Type B pancreatic cell (in vitro differentiated cells): ENCODE results near the gene MTREX. TPM values are rescaled to one million over a fixed set of nuclear protein-coding genes. Genes with fewer than 3 reads are reported as not detected.
"Not testable (repeated sequence)": the region's sequence is repeated elsewhere in the genome, so short reads cannot be mapped to it uniquely, and the experiment has no call there.

Experiments used
- DNase-seq: peaks from one replicate; pipeline ENCODE4 v3.0.0; 2021; ENCODE audit warnings: mixed read lengths; ENCODE audit not compliant: unreplicated experiment; ENCODE audit errors: extremely low spot score
- H3K27ac Mint-ChIP-seq: 2 replicates; pipeline ENCODE4 v1.8.0; 2021; ENCODE audit warnings: mild to moderate bottlenecking, mixed read lengths
- H3K27me3 Mint-ChIP-seq: 2 replicates; pipeline ENCODE4 v1.8.0; 2021; ENCODE audit warnings: mixed read lengths
- H3K36me3 Mint-ChIP-seq: 2 replicates; pipeline ENCODE4 v1.8.0; 2021; ENCODE audit warnings: mixed read lengths
- H3K4me1 Mint-ChIP-seq: one replicate; pipeline ENCODE4 v1.8.0; 2021; ENCODE audit warnings: mixed read lengths; ENCODE audit not compliant: unreplicated experiment
- H3K4me3 Mint-ChIP-seq: 2 replicates; pipeline ENCODE4 v1.8.0; 2021; ENCODE audit warnings: mild to moderate bottlenecking, mixed read lengths
- H3K9me3 Mint-ChIP-seq: 2 replicates; pipeline ENCODE4 v1.8.0; 2021; ENCODE audit warnings: mixed read lengths
- CTCF ChIP-seq: fragments of 200-600 bp; sonication (generic); conservative IDR thresholded peaks from 2 replicates; pipeline ENCODE4 v1.5.0; 2021; ENCODE audit warnings: antibody characterized with exemption, mild to moderate bottlenecking
- total RNA-seq: library from RNA; stranded (reverse); gene quantifications from 2 replicates; pipeline ENCODE4 v1.2.1, GENCODE V29; 2021; ENCODE audit warnings: low replicate concordance

The MTREX gene
- total RNA-seq, 1 donor from 2014 or later: 77.5 TPM

GRCh38 chr5:55316837-55317236 lies 9.0 kb downstream of the MTREX start:
- Mint-ChIP-seq H3K4me3 (no peak overlapping the region), H3K4me1 (peaks cover 5% of the 10 kb centered on the region), H3K27me3 (no peaks in the 10 kb centered on the region), H3K27ac (no peak overlapping the region), H3K36me3 (peaks cover 36% of the 10 kb centered on the region), H3K9me3 (no peaks in the 10 kb centered on the region)
- no peak for TF ChIP-seq CTCF
- no peak for DNase-seq

GRCh38 chr5:55318237-55318636 lies 10.4 kb downstream of the MTREX start:
- not testable (repeated sequence) for H3K4me3 Mint-ChIP-seq, H3K27me3 Mint-ChIP-seq, H3K9me3 Mint-ChIP-seq, H3K27ac Mint-ChIP-seq, DNase-seq, H3K4me1 Mint-ChIP-seq
- H3K36me3 Mint-ChIP-seq: peaks cover 36% of the 10 kb centered on the region

GRCh38 chr5:55319491-55319890 lies 11.7 kb downstream of the MTREX start:
- Mint-ChIP-seq H3K4me1 (peaks cover 5% of the 10 kb centered on the region), H3K36me3 (peaks cover 29% of the 10 kb centered on the region), H3K4me3 (no peak overlapping the region), H3K9me3 (no peaks in the 10 kb centered on the region), H3K27me3 (no peaks in the 10 kb centered on the region), H3K27ac (no peak overlapping the region)
- no peak for TF ChIP-seq CTCF
- DNase-seq: no peak

GRCh38 chr5:55320571-55320970 lies 12.8 kb downstream of the MTREX start:
- no peak for TF ChIP-seq CTCF
- Mint-ChIP-seq H3K27me3 (no peaks in the 10 kb centered on the region), H3K4me1 (peaks cover 9% of the 10 kb centered on the region), H3K9me3 (no peaks in the 10 kb centered on the region), H3K27ac (no peak overlapping the region), H3K36me3 (peaks cover 35% of the 10 kb centered on the region), H3K4me3 (no peak overlapping the region)
- no peak for DNase-seq

- Mint-ChIP-seq H3K4me1 (peaks cover 13% of the 10 kb centered on the region), H3K4me3 (no peak overlapping the region), H3K27ac (no peak overlapping the region), H3K27me3 (no peaks in the 10 kb centered on the region), H3K9me3 (no peaks in the 10 kb centered on the region), H3K36me3 (peaks cover 24% of the 10 kb centered on the region)
- DNase-seq: no peak
- TF ChIP-seq CTCF: no peak
These were observed 16.2 kb downstream of the MTREX start for GRCh38 chr5:55324006-55324405.

GRCh38 chr5:55324815-55325418 lies 17.1 kb downstream of the MTREX start:
- Mint-ChIP-seq H3K4me3 (no peak overlapping the region), H3K9me3 (no peaks in the 10 kb centered on the region), H3K27me3 (no peaks in the 10 kb centered on the region), H3K4me1 (peaks cover 9% of the 10 kb centered on the region), H3K27ac (no peak overlapping the region), H3K36me3 (peaks cover 22% of the 10 kb centered on the region)
- TF ChIP-seq CTCF: peak; percentile 78
- DNase-seq: no peak
